ENCODE results near the gene TICAM2.

DNA sequence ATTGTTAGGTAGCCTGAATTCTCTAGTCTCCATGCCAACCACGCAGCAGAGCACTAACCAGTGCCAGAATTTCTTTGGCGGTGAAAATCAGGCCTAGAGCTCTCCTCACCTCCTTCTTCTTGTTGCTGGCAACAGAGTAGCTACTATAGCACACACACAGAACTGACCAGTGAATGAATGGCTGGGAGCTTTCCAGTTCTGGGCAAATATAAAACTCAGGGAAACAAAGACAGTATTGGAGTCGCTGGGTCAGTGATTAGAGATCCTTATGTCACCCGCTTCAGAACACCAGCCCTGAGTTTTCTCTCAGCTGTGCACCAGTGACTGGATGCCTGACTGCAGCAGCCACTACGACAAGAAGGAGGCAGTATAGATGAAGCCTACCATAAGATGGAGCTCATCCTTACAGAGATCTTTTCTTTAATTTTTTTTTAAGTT, 30.8 kb downstream of the TICAM2 start:
- TF ChIP-seq, protein P1, sequence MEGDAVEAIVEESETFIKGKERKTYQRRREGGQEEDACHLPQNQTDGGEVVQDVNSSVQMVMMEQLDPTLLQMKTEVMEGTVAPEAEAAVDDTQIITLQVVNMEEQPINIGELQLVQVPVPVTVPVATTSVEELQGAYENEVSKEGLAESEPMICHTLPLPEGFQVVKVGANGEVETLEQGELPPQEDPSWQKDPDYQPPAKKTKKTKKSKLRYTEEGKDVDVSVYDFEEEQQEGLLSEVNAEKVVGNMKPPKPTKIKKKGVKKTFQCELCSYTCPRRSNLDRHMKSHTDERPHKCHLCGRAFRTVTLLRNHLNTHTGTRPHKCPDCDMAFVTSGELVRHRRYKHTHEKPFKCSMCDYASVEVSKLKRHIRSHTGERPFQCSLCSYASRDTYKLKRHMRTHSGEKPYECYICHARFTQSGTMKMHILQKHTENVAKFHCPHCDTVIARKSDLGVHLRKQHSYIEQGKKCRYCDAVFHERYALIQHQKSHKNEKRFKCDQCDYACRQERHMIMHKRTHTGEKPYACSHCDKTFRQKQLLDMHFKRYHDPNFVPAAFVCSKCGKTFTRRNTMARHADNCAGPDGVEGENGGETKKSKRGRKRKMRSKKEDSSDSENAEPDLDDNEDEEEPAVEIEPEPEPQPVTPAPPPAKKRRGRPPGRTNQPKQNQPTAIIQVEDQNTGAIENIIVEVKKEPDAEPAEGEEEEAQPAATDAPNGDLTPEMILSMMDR (IDR thresholded peaks at IDR 0.05 in 8 of 11, conservative IDR thresholded peaks at IDR 0.05 in 3 of 11): no peak
- no peak for TF ChIP-seq POLR2A (IDR thresholded peaks at IDR 0.05)

Data from spleen (tissue), 7 donors.